Astrocyte of the spinal cord (primary cell): Measurements from ENCODE around the gene ACTG1.
A peak's percentile ranks its signal among the peaks of the same experiment; 100 is the strongest.

Source experiments
- DNase-seq: peaks from one replicate; pipeline ENCODE4 v3.0.0; 2011; ENCODE audit warnings: low read depth, low spot score
- H3K4me3 ChIP-seq: 2 replicates; pipeline ENCODE4 v1.5.1; 2011; ENCODE audit warnings: low read depth, mild to moderate bottlenecking, low read length, moderate library complexity
- CTCF ChIP-seq: IDR thresholded peaks from 2 replicates; pipeline ENCODE4 v1.5.1; 2012; ENCODE audit warnings: low read depth, mild to moderate bottlenecking, low read length, inconsistent platforms
- in situ Hi-C: cut with HindIII; loops from 2 replicates; pipeline ENCODE4 v1.10.0; 2017; ENCODE audit warnings: low sequenced_read_pairs

The ACTG1 gene

GRCh38 chr17:81516439-81516838, 3.8 kb upstream of the ACTG1 start:
- in situ Hi-C loops: loop anchor here (10.0 kb wide), 1 partner anchor 112 kb away; no protein-coding TSS in a partner anchor
- no peak for TF ChIP-seq CTCF
- DNase-seq: no peak
- H3K4me3 ChIP-seq: peak overlapping the region; percentile 72

GRCh38 chr17:81515530-81516041, 3.0 kb upstream of the ACTG1 start:
- peak overlapping the region; percentile 72 for H3K4me3 ChIP-seq
- in situ Hi-C loops: loop anchor here (10.0 kb wide), 1 partner anchor 111 kb away; no protein-coding TSS in a partner anchor
- DNase-seq: no peak
- no peak for TF ChIP-seq CTCF

GRCh38 chr17:81514739-81515529, 2.3 kb upstream of the ACTG1 start:
- in situ Hi-C loops: loop anchor here (10.0 kb wide), 1 partner anchor 110 kb away; no protein-coding TSS in a partner anchor
- no peak for TF ChIP-seq CTCF
- peak overlapping the region; percentile 72 for H3K4me3 ChIP-seq
- DNase-seq: peak; percentile 92

- in situ Hi-C loops: loop anchor here (10.0 kb wide), 1 partner anchor 110 kb away; no protein-coding TSS in a partner anchor
- DNase-seq: no peak
- H3K4me3 ChIP-seq: peak overlapping the region; percentile 46
- no peak for TF ChIP-seq CTCF
These were observed 1.8 kb upstream of the ACTG1 start for GRCh38 chr17:81514489-81514738.

- DNase-seq: no peak
- in situ Hi-C loops: loop anchor here (10.0 kb wide), 1 partner anchor 109 kb away; no protein-coding TSS in a partner anchor
- peak; percentile 12 for TF ChIP-seq CTCF
- H3K4me3 ChIP-seq: peak overlapping the region; percentile 46
These were observed 1.3 kb upstream of the ACTG1 start for GRCh38 chr17:81513753-81514488.

GRCh38 chr17:81513372-81513752, 763 bp upstream of the ACTG1 start:
- in situ Hi-C loops: loop anchor here (10.0 kb wide), 1 partner anchor 109 kb away; no protein-coding TSS in a partner anchor
- DNase-seq: peak; percentile 78
- peak overlapping the region; percentile 46 for H3K4me3 ChIP-seq
- no peak for TF ChIP-seq CTCF
